Karpas-422 (cell line): ENCODE data around the gene ZNF689. TPM values are rescaled to one million over a fixed set of nuclear protein-coding genes. Genes with fewer than 3 reads are reported as not detected.
A peak's percentile ranks its signal among the peaks of the same experiment; 100 is the strongest.

Source experiments
- DNase-seq: peaks from one replicate; pipeline ENCODE4 v3.0.0-alpha.2; 2015
- H2AFZ ChIP-seq: fragments of 200-600 bp; sonication (generic); 2 replicates; pipeline ENCODE4 v1.6.1; 2014; ENCODE audit warnings: antibody characterized with exemption, low read length, mixed read lengths
- H3K27ac ChIP-seq: fragments of 200-600 bp; sonication (generic); 2 replicates; pipeline ENCODE4 v1.5.1; 2014; ENCODE audit warnings: mild to moderate bottlenecking, low read length, moderate library complexity
- H3K27me3 ChIP-seq: fragments of 200-600 bp; sonication (generic); 2 replicates; pipeline ENCODE4 v1.6.1; 2014; ENCODE audit warnings: low read length, mixed read lengths
- H3K36me3 ChIP-seq: fragments of 200-600 bp; sonication (generic); 2 replicates; pipeline ENCODE4 v1.6.1; 2014; ENCODE audit warnings: low read length, mixed read lengths; ENCODE audit not compliant: insufficient read depth
- H3K4me1 ChIP-seq: fragments of 200-600 bp; sonication (generic); 2 replicates; pipeline ENCODE4 v1.6.1; 2014; ENCODE audit warnings: mild to moderate bottlenecking, low read length, mixed read lengths
- H3K4me2 ChIP-seq: fragments of 200-600 bp; sonication (generic); 2 replicates; pipeline ENCODE4 v1.6.1; 2014; ENCODE audit warnings: low read length, low read depth, mild to moderate bottlenecking; ENCODE audit not compliant: poor library complexity, severe bottlenecking
- H3K4me3 ChIP-seq: fragments of 200-600 bp; sonication (generic); 2 replicates; pipeline ENCODE4 v1.5.1; 2014; ENCODE audit warnings: mild to moderate bottlenecking, antibody characterized with exemption, low read length, mixed read lengths
- H3K79me2 ChIP-seq: fragments of 200-600 bp; sonication (generic); 2 replicates; pipeline ENCODE4 v1.6.1; 2014; ENCODE audit warnings: mild to moderate bottlenecking, low read length, mixed read lengths
- H3K9ac ChIP-seq: fragments of 200-600 bp; sonication (generic); 2 replicates; pipeline ENCODE4 v1.6.0; 2014; ENCODE audit warnings: low read length
- H3K9me2 ChIP-seq: fragments of 200-600 bp; sonication (generic), shearing (Covaris generic); replicated peaks from 2 replicates; pipeline ENCODE4 v1.6.0; 2014; ENCODE audit warnings: mild to moderate bottlenecking, low read length, moderate library complexity; ENCODE audit not compliant: insufficient read depth
- H3K9me3 ChIP-seq: fragments of 300-700, 200-600 bp; sonication (generic); 2 replicates; pipeline ENCODE4 v1.6.1; 2014; ENCODE audit warnings: low read length, mixed read lengths
- H4K20me1 ChIP-seq: fragments of 200-600 bp; sonication (generic); 2 replicates; pipeline ENCODE4 v1.6.1; 2014; ENCODE audit warnings: mild to moderate bottlenecking, antibody characterized with exemption, low read length, low read depth; ENCODE audit not compliant: insufficient read depth
- total RNA-seq: library from RNA; depleted of rRNA; stranded (reverse); fragments of >200 nt; shearing (Covaris generic); gene quantifications from 2 replicates; pipeline ENCODE4 v1.2.3, GENCODE V29; 2014; ENCODE audit warnings: low replicate concordance

The ZNF689 gene
- total RNA-seq, 1 experiment from 2014 or later = 7.5 TPM

GRCh38 chr16:30585400-30586191, 24.6 kb downstream of the ZNF689 start, which contains the start of gene ZNF785:
ZNF785 (minus strand) TSS chr16:30585697; CDS start chr16:30585611, 86 bp downstream.
- no peaks in the 10 kb centered on the region for H3K27me3 ChIP-seq
- H3K9me2 ChIP-seq = no peaks in the 10 kb centered on the region
- peaks cover 53% of the 10 kb centered on the region for H3K79me2 ChIP-seq
- H3K36me3 ChIP-seq = peaks cover 29% of the 10 kb centered on the region
- H3K4me2 ChIP-seq = peak within 1 kb of the TSS; percentile 100
- H2AFZ ChIP-seq = peak within 1 kb of the TSS; percentile 81
- H4K20me1 ChIP-seq = no peaks in the 10 kb centered on the region
- H3K27ac ChIP-seq = peak within 1 kb of the TSS; percentile 83
- peak within 1 kb of the TSS; percentile 90 for H3K9ac ChIP-seq
- peak; percentile 99 for DNase-seq
- H3K4me1 ChIP-seq = peaks cover 58% of the 10 kb centered on the region
- peak within 1 kb of the TSS; percentile 73 for H3K4me3 ChIP-seq
- no peaks in the 10 kb centered on the region for H3K9me3 ChIP-seq

GRCh38 chr16:30585022-30585399, 25.2 kb downstream of the ZNF689 start:
- Histone ChIP-seq H3K27ac (peak overlapping the region; percentile 83), H3K79me2 (peaks cover 53% of the 10 kb centered on the region), H3K4me1 (peaks cover 54% of the 10 kb centered on the region), H4K20me1 (no peaks in the 10 kb centered on the region), H3K9ac (peak overlapping the region; percentile 90), H3K9me3 (no peaks in the 10 kb centered on the region), H3K4me3 (peak overlapping the region; percentile 73), H2AFZ (peak overlapping the region; percentile 81), H3K27me3 (no peaks in the 10 kb centered on the region), H3K36me3 (peaks cover 29% of the 10 kb centered on the region), H3K9me2 (no peaks in the 10 kb centered on the region), H3K4me2 (peak overlapping the region; percentile 100)
- DNase-seq = peak; percentile 80

GRCh38 chr16:30582611-30583340, 27.4 kb downstream of the ZNF689 start:
- H3K9ac ChIP-seq = no peak overlapping the region
- peaks cover 30% of the 10 kb centered on the region for H3K36me3 ChIP-seq
- H4K20me1 ChIP-seq = no peaks in the 10 kb centered on the region
- peaks cover 55% of the 10 kb centered on the region for H3K79me2 ChIP-seq
- H3K4me2 ChIP-seq = no peak overlapping the region
- H3K9me2 ChIP-seq = no peaks in the 10 kb centered on the region
- H3K4me1 ChIP-seq = peaks cover 35% of the 10 kb centered on the region
- no peak overlapping the region for H3K4me3 ChIP-seq
- H3K27me3 ChIP-seq = no peaks in the 10 kb centered on the region
- DNase-seq = no peak
- no peaks in the 10 kb centered on the region for H3K9me3 ChIP-seq
- no peak overlapping the region for H2AFZ ChIP-seq
- H3K27ac ChIP-seq = no peak overlapping the region

- H3K9ac ChIP-seq = no peak overlapping the region
- H3K36me3 ChIP-seq = peaks cover 22% of the 10 kb centered on the region
- H3K4me3 ChIP-seq = no peak overlapping the region
- no peaks in the 10 kb centered on the region for H3K9me3 ChIP-seq
- H3K9me2 ChIP-seq = no peaks in the 10 kb centered on the region
- no peaks in the 10 kb centered on the region for H3K27me3 ChIP-seq
- H3K4me1 ChIP-seq = peaks cover 22% of the 10 kb centered on the region
- H4K20me1 ChIP-seq = no peaks in the 10 kb centered on the region
- no peak overlapping the region for H3K4me2 ChIP-seq
- DNase-seq = no peak
- no peak overlapping the region for H2AFZ ChIP-seq
- H3K27ac ChIP-seq = no peak overlapping the region
- H3K79me2 ChIP-seq = peaks cover 44% of the 10 kb centered on the region
Observed at GRCh38 chr16:30581457-30581856, 28.7 kb downstream of the ZNF689 start.

GRCh38 chr16:30574678-30575077, 35.5 kb downstream of the ZNF689 start:
- no peak overlapping the region for H3K27ac ChIP-seq
- no peak for DNase-seq
- no peaks in the 10 kb centered on the region for H3K27me3 ChIP-seq
- H3K9me3 ChIP-seq = no peaks in the 10 kb centered on the region
- H2AFZ ChIP-seq = no peak overlapping the region
- no peak overlapping the region for H3K4me3 ChIP-seq
- H4K20me1 ChIP-seq = no peaks in the 10 kb centered on the region
- peaks cover 4% of the 10 kb centered on the region; the same call in 1 of the 2 replicates for H3K36me3 ChIP-seq
- H3K9ac ChIP-seq = no peak overlapping the region
- H3K4me2 ChIP-seq = no peak overlapping the region
- peaks cover 23% of the 10 kb centered on the region for H3K4me1 ChIP-seq
- H3K9me2 ChIP-seq = no peaks in the 10 kb centered on the region
- peaks cover 16% of the 10 kb centered on the region for H3K79me2 ChIP-seq

GRCh38 chr16:30571445-30572322, 38.5 kb downstream of the ZNF689 start, which contains the start of gene ZNF688:
ZNF688 (minus strand) TSS chr16:30571714; CDS start chr16:30571629, 85 bp downstream.
- DNase-seq = peak; percentile 99
- Histone ChIP-seq H3K27me3 (no peaks in the 10 kb centered on the region), H2AFZ (peak within 1 kb of the TSS; percentile 85), H3K79me2 (peaks cover 14% of the 10 kb centered on the region), H3K4me3 (peak within 1 kb of the TSS; percentile 82), H3K36me3 (no peaks in the 10 kb centered on the region), H3K27ac (peak within 1 kb of the TSS; percentile 79), H3K9ac (peak within 1 kb of the TSS; percentile 86), H3K9me3 (no peaks in the 10 kb centered on the region), H3K4me2 (peak within 1 kb of the TSS; percentile 85), H3K9me2 (no peaks in the 10 kb centered on the region), H3K4me1 (peaks cover 23% of the 10 kb centered on the region), H4K20me1 (no peaks in the 10 kb centered on the region)

GRCh38 chr16:30570636-30571444, 39.3 kb downstream of the ZNF689 start:
- Histone ChIP-seq H3K4me1 (peaks cover 23% of the 10 kb centered on the region), H3K9me2 (no peaks in the 10 kb centered on the region), H3K9ac (peak overlapping the region; percentile 86), H2AFZ (peak overlapping the region; percentile 85), H3K27ac (peak overlapping the region; percentile 79), H3K79me2 (peaks cover 14% of the 10 kb centered on the region), H3K36me3 (no peaks in the 10 kb centered on the region), H3K4me2 (peak overlapping the region; percentile 85), H4K20me1 (no peaks in the 10 kb centered on the region), H3K27me3 (no peaks in the 10 kb centered on the region), H3K4me3 (peak overlapping the region; percentile 82), H3K9me3 (no peaks in the 10 kb centered on the region)
- no peak for DNase-seq
